ENCODE data around the gene DDX3Y.

Gene DDX3Y

GRCh38 chrY:12904618-12905516, at the start of gene DDX3Y:
Gene DDX3Y (plus strand): TSS chrY:12904868. CDS start chrY:12904937, 69 bp downstream.
- DNase-seq, result peak; percentile 29

- DNase-seq, result no peak
Observed at GRCh38 chrY:12855791-12856275, 48.8 kb upstream of the DDX3Y start.

GRCh38 chrY:12867960-12868359, 36.7 kb upstream of the DDX3Y start:
- no peak for DNase-seq

- DNase-seq, result no peak
Observed at GRCh38 chrY:12896973-12897372, 7.7 kb upstream of the DDX3Y start.

- no peak for DNase-seq
Observed at GRCh38 chrY:12898604-12899003, 6.1 kb upstream of the DDX3Y start.

GRCh38 chrY:12905517-12905872, 827 bp downstream of the DDX3Y start:
- peak; percentile 2 for DNase-seq

GRCh38 chrY:12905895-12906294, 1.2 kb downstream of the DDX3Y start:
- no peak for DNase-seq

- no peak for DNase-seq
Observed at GRCh38 chrY:12913541-12913940, 8.9 kb downstream of the DDX3Y start.

GRCh38 chrY:12928043-12928442, 23.4 kb downstream of the DDX3Y start:
- DNase-seq, result no peak

GRCh38 chrY:12941725-12942687, 37.3 kb downstream of the DDX3Y start:
- DNase-seq, result no peak
